GM18858 (cell line): ENCODE data around the gene TAPT1.
A peak's percentile ranks its signal among the peaks of the same experiment; 100 is the strongest.
"Not testable (repeated sequence)": the region's sequence is repeated elsewhere in the genome, so short reads cannot be mapped to it uniquely, and the experiment has no call there.

Source experiments
- ATAC-seq: cut with Tn5 transposase; IDR thresholded peaks from one replicate; pipeline ENCODE4 v1.9.1; 2021; ENCODE audit not compliant: unreplicated experiment

TAPT1 gene

DNA sequence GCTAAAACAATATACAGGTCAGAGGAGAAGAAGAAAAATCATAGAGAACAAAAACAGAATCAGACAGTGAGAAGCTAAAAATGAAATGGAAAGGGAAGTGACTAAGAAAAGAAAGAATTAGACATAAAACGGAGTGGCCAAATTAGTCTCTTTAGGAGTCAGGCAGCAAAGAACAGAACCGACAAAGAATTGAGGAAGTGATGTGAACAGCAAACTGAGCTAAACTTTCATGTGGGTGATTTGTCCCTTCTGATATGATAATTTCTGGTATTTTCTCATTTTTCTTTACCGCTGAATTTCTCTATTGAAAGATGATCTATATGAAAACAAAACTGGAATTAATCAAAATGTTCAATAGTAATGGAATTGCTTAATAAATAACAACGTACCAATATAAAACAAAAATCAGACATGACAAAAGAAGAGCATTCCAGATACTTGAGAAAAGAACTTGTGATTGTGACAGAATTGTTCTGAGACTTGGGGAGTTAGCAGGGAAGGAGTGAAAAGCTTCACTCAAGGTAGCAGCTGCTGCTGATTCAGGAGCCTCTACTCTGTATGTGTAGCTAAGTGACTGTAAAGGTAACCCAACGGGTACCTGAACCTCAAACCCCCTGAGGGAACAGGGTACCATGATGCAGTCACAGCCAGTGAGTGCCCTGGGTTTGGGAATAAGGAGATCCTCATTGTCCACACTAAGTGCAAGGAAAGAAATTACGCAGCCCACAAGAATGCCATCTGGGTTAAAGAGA, 8.8 kb downstream of the TAPT1 start:
- ATAC-seq: peak; percentile 82

DNA sequence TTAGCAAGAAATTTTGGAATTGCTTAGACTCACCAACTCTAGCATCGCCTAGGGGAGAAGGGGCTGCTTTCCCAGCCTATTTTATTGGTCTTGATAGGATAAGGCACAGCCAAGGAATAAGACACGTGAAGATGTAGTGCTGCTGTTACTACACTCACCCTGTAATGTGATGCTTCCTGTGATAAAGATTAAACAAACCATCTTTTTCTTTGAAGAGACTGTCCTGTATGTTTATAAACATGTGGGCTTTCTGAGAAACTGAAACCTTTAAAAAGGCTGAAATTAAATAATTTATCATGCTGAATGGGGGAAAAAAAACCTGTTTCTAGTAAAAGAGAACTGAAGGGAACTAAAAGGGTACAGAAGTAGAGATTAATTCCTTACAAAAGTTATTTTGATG, 13.2 kb downstream of the TAPT1 start:
- ATAC-seq: no peak

DNA sequence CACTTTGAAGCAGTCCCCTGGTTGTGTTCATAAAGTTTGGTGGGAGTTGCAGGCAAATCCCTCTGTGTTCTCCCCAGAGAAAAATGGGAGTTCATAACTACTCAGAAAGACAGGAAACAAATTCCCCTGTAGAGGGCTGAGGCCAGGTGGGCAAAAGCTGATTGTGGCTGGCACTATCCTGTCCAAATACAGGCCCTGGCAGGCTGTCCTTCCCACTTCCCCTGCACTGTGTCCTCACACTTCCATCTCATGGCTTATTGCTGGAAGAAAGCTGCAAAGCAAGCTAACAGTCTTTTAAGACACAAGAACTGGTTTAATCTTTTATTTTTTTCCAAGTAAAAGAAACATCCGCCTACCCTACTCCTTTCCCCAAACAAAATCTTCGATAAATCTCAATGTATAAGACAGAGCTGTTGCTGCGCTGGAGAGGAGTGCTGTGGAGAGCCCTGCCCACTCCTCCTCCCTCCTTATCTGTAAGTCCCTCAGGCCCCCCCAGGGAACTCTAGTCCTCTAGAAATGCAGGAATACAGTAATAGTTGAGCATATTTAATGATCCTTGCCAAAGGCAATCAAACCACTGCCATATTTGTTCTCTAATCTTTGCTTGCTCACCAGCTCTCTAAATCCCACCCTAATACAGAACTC, 14.0 kb downstream of the TAPT1 start:
- ATAC-seq: no peak

DNA sequence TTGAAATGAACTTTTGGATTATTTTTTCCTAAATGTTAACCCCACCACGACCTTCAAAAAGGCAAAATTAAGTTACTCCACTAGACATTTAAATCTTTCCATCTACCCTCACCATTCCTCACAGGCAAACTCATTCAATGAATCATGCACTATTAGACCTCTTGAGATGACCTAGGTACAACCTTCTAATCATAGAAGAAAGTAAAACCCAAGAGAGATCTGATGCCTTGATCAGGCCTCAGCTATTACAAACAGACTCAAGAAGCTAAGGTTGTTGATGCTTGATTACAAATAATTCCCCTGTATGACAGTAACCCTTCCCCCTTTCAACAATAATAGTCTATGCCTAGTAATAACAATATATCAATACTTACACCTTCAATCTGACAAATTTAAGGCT, 18.9 kb downstream of the TAPT1 start:
- no peak for ATAC-seq

DNA sequence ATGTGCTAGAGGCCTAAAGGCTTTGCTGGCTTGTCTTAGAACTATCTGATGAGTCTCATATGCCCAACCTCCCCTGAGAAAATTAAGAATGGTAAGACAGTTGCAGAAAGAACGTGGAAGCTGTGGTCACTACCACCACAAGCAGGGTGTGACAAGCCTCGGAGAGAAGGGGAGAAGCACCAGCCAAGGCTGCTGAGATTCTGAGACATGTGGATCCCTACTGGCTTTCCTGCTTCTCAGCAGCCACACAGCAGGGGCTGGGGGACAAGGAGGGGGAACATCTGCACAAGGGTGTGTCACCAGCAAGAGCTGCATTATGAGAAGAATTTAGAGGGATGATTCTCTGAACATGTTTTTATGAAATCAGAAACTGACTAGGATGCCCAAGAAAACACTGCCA, 19.4 kb downstream of the TAPT1 start:
- ATAC-seq: no peak

DNA sequence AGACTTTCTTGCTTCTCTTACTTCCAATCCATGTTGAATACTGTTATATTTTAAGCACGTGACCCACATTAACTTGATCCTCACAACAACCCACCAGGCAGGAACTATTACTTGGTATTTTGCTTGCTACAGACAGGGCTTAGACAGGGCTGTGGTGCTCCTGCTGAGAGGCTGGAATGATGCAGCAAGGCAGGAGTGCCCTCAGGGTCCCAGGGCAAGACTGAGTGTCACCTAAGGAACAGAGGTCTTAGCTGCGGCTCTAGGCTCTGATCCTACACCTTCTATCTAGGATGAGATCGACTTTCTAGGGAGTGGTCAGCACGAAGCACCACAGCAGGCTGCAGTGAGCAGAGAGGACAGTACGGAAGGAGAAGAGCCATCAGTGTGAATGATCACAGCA, 20.0 kb downstream of the TAPT1 start:
- ATAC-seq: no peak

DNA sequence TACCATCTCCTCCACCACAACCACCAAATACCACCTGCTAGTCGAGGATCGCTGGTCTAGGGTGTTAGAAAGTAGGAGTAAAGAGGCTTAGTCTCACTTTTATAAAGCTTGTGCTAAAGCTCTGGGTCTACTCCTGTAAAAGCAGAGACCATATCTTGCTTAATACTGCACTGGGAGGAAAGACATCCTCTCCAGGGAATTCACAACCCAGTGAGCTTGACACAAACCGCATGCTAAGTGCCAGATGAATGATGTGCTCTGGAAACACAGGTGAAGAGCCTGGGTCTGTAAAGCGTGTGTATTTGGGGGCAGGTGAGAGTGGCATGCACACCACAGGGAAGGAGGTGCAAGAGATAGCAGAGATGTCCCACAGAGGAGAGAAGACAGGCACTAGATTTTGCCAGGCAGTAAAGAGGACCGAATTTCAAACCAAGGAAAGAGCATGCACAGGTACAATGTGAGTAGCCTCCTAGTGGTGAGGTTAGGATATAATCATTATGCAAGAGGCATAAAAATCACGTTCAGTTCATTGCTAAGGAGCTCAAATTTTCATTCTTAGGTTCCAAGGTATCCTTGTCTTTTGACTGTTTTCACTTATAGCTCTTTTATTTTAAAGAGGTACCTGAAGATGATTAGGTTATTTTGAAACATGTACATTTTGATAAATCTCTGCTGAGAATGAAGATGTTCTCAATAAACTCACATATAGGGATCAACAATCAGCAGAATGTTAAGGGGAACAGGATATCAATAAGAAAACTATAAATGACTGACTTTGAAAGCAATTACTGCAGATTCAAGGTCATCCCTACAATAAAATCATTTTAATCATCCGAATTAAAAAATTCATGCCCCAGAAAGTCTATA, 20.7 kb downstream of the TAPT1 start:
- ATAC-seq: peak; percentile 83

DNA sequence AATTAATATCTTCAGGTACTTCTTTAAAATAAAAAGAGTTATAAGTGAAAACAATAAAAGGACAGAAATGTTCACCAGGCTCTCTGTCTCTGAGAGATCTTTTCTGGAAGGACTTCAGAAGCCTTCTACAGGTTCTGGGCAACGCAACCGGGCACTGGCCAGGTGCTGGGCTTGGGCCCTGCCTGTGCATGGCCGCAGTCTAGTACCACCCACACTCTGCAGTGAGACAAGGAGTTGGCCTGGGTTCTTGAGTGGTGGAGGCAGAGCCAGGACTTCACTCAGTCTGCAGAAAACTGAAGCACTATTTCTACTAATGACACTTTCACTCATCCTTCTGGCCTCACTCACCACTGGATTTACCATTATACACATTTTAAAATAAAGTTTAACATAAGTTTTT, 21.8 kb downstream of the TAPT1 start:
- no peak for ATAC-seq

DNA sequence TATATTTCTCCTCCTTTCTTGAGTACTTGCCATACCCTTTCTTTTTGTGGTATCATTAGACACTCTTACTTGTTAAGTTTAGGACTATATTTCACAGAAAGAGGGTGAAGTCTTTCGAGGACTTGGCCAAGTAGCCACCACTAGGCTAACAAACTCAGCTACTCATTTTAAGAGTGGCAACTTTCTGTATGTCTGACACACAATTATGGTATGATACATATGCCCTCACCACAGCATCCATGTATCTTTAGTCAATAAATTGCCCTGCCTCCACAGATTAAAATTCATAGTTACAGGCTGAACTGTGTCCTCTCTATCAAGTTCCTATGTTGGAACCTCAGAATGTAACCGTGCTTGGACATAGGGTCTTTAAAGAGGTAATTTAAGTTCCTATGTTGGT, 23.2 kb downstream of the TAPT1 start:
- ATAC-seq: no peak

DNA sequence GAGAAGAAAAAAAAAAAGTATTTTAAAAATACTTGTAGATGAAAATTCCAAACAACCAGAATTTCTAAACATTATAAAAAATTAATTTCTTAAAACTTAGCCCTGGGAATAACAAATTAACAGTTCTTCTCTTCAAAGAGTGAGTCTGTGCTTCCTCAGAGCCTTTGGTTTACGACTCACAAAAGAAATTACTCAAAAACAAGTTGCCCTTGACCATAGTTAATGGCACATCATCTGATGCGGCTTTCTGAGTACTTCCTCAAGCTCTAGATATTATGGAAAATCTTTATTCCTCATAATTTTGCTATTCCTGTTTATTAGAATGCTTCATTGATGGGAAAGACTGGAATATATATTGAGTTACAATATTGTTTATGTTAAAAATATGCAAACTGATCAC, 23.7 kb downstream of the TAPT1 start:
- ATAC-seq: no peak

DNA sequence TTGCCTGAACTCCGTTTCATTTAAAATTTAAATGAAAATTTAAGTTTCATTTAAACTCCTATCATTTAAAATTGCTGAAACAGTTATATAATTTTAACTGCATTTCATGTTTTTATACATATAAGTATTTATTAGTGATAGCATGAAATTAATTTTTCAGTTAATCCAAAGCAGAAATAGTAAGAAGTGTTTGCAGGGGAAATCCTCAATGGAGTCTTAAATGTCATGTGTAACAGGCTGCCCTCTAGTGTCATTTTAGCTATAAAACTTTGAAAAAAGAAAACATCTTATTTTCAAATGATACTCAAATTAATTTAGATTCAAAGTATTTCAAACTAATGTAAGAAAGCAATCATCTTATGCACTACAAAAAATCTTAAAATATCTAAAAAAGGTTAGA, 27.2 kb downstream of the TAPT1 start:
- no peak for ATAC-seq

DNA sequence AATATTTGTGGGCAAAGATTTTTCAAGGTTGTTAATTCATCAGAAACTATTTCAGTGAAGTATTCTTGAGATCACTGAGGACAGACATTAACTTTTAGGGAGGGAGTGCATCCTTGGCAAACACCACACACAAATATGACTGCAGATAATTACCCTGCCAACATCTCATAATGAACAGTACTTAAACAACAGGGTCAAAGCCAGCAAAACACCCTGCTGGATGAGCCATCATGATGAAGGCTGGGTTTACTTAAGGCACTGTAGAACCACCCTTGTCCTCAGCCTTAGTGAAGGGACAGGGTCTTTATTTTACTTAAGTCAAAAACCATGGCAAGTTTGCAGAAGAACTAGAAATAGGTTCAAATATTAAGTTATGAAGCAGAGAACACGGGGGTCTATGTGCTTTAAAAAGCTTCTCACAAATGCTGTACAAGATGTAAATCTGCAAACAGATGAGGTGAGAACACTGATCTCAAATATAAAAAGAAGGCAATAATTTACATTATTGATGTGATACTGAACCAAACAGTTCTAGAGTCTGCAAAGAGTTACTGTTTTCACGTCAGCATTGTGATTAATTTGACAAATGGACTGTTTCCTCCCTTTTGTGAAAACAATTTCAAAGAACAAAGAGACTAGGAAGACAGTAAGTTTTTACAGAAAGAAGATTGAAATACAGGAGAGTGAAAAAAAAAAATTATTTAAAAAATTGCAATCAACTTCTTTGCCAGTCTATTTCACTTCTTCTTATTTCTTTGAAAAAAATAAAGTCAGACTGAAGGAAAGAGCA, 28.2 kb downstream of the TAPT1 start:
- no peak for ATAC-seq

DNA sequence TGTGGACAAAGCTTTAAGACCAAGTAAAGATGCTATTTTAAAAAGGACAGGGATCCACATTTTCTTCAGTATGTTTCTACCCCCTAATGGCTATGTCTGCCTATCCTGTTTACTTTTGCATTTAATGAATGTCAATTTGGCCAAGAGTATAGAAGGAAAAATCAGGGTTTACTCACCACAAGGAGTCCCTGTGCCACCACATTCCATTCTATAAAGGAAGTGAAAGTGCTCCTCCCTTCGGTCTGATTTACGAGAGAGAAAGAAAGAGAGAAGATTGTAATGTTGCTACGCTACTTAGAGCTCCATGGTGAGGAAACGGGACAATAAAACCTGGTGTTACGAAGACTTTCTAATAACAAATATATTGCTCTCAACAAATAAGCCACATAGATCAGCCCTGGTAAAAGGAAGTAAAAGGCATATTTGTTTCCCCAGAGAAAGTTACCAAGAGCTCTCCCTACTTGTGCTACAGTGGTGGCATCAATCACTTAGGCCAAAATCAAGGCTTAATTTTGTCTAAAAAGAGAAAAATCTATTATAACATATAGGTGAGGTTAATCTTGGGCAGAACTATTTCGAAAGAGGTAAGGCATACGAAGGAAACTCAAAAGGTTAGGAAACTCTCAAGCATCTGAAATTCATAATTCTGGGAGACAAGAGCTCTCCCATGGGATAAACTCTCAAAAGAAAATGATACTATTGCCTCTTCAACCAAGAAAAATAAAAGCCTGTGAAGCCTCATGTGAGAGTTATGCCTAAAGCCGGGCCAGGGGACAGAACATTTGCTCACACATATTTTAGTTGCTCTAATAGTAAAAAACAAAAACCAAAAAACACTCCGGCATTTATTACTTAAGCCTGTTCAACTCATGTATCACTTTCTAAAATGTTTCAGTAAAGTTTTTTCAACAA, 29.5 kb downstream of the TAPT1 start:
- ATAC-seq: peak; percentile 74

DNA sequence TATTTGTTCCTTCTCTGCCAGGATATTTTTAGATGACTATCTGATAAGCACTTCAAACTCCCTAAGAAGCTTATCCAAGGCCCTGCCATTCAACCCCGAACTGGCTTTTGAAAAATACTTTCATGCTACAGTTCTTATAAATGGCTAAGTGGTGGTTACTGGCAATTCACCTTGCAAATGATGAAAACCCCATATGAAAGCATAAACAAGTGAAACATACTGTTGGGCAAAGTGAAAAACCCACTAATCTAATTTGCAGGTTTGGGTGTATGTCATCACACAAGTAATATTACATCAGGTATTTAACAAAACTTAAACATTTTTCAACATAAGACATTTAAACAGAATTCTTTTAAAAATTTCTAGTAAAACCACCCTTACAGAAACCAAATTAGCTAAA, 31.1 kb downstream of the TAPT1 start:
- no peak for ATAC-seq

DNA sequence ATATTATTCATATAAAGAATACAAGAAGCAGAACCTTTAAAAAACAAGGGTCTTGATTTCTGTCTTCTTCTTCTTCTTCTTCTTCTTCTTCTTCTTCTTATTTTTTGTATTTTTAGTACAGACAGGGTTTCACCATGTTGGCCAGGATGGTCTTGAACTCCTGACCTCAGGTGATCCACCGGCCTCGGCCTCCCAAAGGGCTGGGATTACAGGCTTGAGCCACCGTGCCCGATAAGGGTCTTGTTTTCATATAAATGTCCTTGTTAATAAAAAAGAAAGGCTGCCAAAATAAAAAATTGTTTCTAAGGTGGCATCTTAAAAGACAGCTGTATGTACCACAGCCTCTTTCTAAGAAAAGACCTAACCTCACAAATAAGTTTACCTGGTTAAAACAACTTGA, 31.5 kb downstream of the TAPT1 start:
- ATAC-seq: not testable (repeated sequence)

DNA sequence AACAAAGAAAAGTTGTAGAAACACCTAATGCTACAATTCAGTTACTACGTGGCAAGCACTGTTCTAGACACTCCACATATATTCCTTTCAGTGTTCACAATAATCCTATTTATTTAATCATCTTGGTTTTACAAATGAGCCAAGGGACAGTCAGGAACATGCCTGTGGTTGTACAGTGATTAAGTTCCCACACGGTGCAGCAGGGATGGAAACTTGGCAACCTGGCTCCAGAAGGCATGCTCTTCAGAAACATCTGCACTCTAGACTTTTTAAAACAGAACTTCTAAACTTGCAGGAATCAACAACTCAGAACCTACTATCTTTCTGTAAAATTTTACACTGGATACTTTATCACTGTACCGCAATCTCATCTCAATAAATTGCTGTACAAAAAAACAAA, 32.1 kb downstream of the TAPT1 start:
- ATAC-seq: no peak

DNA sequence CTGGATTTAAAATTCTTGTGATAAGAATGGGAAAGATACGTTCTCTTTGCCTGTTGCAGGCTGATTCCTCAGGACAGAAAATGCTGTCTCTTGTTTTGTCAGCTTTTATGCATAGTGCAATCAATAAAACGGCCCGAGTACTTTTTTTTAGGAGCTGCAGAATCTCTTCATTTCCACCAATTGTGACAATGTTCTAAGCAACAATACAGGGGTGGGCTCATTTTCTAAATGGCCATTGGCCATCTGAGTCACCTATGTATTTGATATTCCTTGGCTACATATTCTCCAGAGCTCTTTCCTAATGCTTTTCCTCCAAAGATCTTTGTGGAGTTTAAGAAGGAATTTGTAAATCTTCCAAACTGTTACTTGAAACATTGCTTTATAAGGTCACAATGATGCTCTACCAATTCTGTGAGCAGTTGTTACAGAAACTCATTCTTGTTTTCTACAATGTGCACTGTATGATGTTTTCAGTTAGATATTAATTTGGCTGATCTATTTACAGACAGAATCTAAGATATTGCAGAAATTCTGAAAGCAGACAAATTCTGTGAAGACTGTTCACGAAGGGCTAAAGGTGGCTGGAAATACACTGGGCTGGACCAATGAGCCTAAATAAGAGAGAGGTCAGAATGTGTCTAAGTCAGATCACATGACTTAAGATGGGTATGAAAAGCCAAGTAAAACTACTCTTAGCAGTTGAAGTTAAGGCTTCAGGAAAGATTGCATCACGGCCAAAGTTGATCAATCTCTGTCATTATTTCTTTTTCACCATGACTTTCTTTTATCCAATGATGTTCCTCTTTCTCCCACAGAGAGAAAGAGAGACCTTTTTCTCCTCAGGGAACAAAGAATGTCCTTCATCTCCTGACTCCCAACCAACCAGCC, 33.4 kb downstream of the TAPT1 start:
- ATAC-seq: no peak

DNA sequence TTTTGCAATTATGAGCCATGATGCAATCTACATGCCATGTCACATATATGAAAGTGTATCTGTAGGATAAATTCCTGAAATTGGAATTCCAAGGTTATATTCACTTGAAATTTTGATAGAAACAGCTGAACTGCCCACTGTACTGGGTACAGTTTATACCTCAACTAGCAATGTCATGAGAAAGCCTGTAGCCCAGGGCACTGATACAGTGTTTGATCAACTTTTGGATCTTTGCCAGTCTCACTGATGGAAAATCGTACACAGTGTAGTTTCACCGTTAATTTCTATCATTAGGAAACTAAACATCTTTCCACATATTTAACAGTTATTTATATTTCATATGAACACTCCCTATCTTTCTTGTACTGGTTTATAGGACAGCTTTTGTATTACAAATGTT, 34.2 kb downstream of the TAPT1 start:
- ATAC-seq: no peak

DNA sequence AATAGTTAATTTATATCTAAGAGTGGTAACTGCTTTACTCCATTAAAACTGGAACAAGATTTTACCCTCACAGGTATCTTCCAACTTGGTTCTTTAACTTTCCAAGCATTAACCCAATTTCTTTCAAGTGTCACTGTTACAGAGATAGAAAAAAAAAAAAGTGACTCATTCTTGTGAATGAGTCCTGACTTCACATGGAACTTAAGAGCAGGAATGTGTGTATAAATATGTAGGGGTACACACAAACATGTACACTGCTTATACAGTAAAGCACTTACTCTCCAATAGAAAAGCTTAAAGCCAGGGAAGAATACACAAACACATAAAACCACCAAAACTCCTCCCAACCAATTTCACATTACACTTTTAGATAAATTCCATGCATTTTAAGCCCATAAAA, 38.8 kb downstream of the TAPT1 start:
- ATAC-seq: no peak
